Measurements from ENCODE around the gene ENKD1.

The ENKD1 gene

GRCh38 chr16:67648764-67649407 is 17.7 kb downstream of the ENKD1 start:
- DNase-seq, result no peak

DNA sequence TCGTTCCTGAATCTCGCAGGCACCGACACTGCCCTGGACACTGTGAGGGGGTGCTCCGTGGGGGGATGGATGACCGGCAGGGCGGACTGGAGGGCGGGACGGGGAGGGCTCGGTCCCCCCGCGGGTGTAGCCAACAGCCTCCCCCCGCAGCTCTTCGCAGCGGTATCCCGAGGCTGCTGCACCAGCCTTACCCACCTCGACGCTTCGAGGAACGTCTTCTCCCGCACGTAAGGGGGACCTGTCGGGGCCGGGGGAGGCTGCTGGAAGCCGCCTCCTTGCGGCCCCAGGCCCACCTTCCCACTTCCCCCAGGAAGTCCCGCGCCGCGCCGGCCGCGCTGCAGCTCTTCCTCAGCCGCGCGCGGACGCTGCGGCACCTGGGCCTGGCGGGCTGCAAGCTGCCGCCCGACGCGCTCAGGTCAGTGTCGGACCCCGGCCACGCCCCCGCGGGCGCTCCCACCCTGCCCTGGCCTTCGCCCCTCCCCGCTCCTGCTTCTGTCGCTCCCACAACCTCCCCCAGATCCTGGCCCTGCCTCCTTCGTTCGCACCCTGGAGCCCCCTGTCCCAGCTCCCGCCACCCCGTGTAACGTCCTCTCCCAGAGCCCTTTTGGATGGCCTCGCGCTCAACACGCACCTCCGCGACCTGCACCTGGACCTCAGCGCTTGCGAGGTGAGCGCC is 18.3 kb downstream of the ENKD1 start:
- no peak for DNase-seq

- DNase-seq, result no peak
These were observed 18.9 kb downstream of the ENKD1 start for GRCh38 chr16:67647681-67648080.

GRCh38 chr16:67647111-67647651 is 19.4 kb downstream of the ENKD1 start:
- DNase-seq, result no peak

DNA sequence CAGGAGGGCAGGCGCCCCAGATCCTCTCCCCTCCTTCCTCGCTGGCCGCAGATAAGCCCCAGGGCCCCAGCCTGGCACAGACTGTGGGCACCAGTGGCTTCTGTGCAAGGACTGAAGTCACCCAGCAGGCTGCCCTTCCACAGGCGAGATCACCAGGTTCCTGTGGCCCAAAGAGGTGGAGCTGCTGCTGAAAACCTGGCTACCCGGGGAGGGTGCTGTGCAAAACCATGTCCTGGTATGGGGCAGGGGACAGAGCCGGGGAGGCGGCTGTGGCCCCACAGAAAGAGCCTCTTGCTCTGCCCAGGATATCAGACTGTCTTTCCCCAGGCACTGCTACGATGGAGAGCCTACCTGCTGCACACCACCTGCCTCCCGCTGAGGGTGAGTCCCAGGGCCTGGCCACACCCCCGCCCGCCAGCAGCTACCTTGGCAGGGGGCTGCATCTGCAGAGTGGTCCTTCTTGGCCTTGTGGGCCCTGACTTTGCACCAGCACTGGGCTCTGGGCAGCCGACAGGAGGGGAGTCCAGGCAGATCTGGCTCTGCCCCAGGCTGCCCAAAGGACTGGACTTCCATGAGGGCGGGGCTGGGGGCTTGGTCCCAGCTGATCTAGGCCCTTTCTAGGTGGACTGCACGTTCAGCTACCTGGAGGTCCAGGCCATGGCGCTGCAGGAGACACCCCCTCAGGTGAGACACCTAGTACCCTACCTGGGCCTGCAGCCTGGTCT is 21.0 kb downstream of the ENKD1 start:
- DNase-seq, result no peak

- DNase-seq, result no peak
These were observed 22.5 kb downstream of the ENKD1 start for GRCh38 chr16:67644038-67644437.

- no peak for DNase-seq
These were observed 24.5 kb downstream of the ENKD1 start for GRCh38 chr16:67641779-67642708.

- DNase-seq, result no peak
These were observed 28.9 kb downstream of the ENKD1 start for GRCh38 chr16:67637625-67638024.

GRCh38 chr16:67636713-67637112 is 29.8 kb downstream of the ENKD1 start:
- no peak for DNase-seq

- DNase-seq, result no peak
These were observed 34.0 kb downstream of the ENKD1 start for GRCh38 chr16:67632415-67633172.

- DNase-seq, result no peak
These were observed 38.3 kb downstream of the ENKD1 start for GRCh38 chr16:67628216-67628615.

- DNase-seq, result no peak
These were observed 52.7 kb downstream of the ENKD1 start for GRCh38 chr16:67613808-67614207.
